Measurements from ENCODE around the gene SNX2. TPM values are rescaled to one million over a fixed set of nuclear protein-coding genes. Genes with fewer than 3 reads are reported as not detected.
A peak's percentile ranks its signal among the peaks of the same experiment; 100 is the strongest.

Gene SNX2
- total and polyA plus RNA-seq, 12 donors, result 15.1 to 48.5 (median 35.2) TPM

DNA sequence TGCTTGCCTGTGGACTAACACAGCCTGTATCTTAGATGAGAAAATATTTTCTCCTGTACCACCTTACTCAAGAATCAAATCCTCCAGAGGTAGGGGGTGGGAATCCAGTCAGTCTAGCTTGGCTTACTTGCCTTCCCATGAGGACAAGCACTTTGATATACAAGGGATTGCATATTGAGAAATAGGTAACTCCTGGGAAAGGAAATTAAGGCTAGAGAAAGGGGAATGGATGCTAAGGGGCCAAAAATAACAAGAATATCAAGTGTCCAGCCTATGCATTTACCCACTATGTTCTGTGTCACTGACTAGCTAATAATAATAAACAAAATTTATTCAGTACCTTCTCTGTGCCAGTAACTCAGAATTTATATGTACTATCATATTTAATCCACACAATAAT is 21.4 kb upstream of the SNX2 start:
- Histone ChIP-seq H3K4me3 (no peak overlapping the region), H3K36me3 (no peaks in the 10 kb centered on the region), H3K4me1 (peaks cover 0 to 16% (median 0%) of the 10 kb centered on the region in 9 donors), H3K27me3 (peaks cover 0 to 12% (median 0%) of the 10 kb centered on the region in 7 donors), H3K9me3 (no peaks in the 10 kb centered on the region), H3K27ac (no peak overlapping the region)
- no peak for DNase-seq
- TF ChIP-seq, protein P1, sequence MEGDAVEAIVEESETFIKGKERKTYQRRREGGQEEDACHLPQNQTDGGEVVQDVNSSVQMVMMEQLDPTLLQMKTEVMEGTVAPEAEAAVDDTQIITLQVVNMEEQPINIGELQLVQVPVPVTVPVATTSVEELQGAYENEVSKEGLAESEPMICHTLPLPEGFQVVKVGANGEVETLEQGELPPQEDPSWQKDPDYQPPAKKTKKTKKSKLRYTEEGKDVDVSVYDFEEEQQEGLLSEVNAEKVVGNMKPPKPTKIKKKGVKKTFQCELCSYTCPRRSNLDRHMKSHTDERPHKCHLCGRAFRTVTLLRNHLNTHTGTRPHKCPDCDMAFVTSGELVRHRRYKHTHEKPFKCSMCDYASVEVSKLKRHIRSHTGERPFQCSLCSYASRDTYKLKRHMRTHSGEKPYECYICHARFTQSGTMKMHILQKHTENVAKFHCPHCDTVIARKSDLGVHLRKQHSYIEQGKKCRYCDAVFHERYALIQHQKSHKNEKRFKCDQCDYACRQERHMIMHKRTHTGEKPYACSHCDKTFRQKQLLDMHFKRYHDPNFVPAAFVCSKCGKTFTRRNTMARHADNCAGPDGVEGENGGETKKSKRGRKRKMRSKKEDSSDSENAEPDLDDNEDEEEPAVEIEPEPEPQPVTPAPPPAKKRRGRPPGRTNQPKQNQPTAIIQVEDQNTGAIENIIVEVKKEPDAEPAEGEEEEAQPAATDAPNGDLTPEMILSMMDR (IDR thresholded peaks at IDR 0.05), result no peak
- intact Hi-C loops (cut with DNase I), result no loop called here
- no peak for ATAC-seq

DNA sequence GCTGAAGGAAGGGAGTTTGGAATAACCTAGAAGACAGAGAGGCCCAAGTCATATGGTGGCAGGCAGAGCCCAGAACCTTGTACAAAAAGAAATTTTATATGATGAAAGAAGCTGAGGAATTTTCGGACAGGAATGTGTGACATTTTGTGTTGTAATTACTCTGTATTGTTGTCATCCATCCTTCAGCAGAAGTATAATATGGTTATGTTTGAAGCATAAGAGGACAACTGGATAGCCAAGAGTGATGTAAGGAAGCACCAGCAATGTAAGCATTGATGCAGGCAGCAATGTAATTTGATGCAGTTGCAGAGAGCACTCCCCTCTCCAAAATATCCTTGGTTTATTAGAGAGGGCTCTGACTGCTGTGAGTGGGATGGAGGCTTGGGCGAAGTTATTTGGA is 19.1 kb upstream of the SNX2 start:
- Histone ChIP-seq H3K4me3 (no peak overlapping the region), H3K27ac (peak overlapping the region in 1 of 10 donors; percentile 51), H3K9me3 (no peaks in the 10 kb centered on the region), H3K36me3 (no peaks in the 10 kb centered on the region), H3K27me3 (peaks cover 0 to 12% (median 0%) of the 10 kb centered on the region in 7 donors), H3K4me1 (peaks cover 0 to 16% (median 0%) of the 10 kb centered on the region in 9 donors)
- no peak for DNase-seq
- intact Hi-C loops (cut with DNase I), result no loop called here
- TF ChIP-seq, protein P1 (IDR thresholded peaks at IDR 0.05), result no peak
- WGBS, 2 donors, result 83 to 88% methylated on average over 2 of the region's 2 CpGs
- ATAC-seq, result no peak

DNA sequence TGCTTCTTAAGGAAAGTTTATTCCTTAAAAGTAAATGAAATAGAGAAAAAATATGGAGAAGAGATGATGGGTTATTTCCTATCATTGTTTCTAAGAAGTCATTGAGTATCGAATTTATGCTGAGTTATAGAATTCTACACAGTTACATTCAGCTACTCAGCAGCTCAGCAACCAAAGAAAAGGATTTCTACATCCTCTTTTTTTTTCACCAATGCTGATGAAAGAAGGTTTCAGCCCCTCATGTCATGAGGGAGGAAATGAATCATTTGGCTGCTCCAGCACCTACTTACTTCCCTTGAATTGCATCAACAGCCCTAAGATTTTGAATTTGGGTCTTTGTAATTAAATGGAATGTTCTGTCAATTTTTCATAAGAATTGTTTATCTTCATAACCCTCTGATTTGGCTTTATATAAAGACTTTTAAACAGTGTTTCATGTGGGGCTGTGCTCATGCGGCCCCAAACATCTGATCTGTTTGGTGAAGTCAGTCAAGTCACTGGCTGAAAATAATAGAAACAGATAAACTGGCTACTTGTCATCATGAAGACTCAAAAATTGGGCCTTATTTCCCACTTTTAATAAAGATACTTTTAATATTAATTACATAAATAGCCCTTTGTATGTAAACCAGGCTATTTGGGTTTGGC is 18.5 kb upstream of the SNX2 start:
- WGBS, 2 donors, result 60 to 69% methylated on average over 2 of the region's 2 CpGs

GRCh38 chr5:122757285-122757684 is 17.6 kb upstream of the SNX2 start:
- no peak for ATAC-seq
- peaks cover 0 to 7% (median 0%) of the 10 kb centered on the region in 7 donors for H3K27me3 ChIP-seq

More for the DNA sequence above, 18.5 kb upstream of the SNX2 start:
- no peaks in the 10 kb centered on the region for H3K9me3 ChIP-seq
- TF ChIP-seq, protein P1 (IDR thresholded peaks at IDR 0.05), result no peak
- no peaks in the 10 kb centered on the region for H3K36me3 ChIP-seq
- peaks cover 0 to 10% (median 0%) of the 10 kb centered on the region in 7 donors for H3K27me3 ChIP-seq
- no peak overlapping the region for H3K4me3 ChIP-seq
- intact Hi-C loops (cut with DNase I), result no loop called here
- peak overlapping the region in 2 of 10 donors; percentile 9 to 63 for H3K27ac ChIP-seq
- ATAC-seq, result peak in 6 of 8 donors; percentile 44 to 75 (median 72)
- peaks cover 0 to 16% (median 0%) of the 10 kb centered on the region in 9 donors for H3K4me1 ChIP-seq
- DNase-seq, result no peak

More at GRCh38 chr5:122757285-122757684, 17.6 kb upstream of the SNX2 start:
- no peaks in the 10 kb centered on the region for H3K9me3 ChIP-seq
- 94 to 96% methylated on average over 4 of the region's 4 CpGs for WGBS, 2 donors
- TF ChIP-seq, protein P1 (IDR thresholded peaks at IDR 0.05), result no peak
- peaks cover 0 to 16% (median 0%) of the 10 kb centered on the region in 9 donors for H3K4me1 ChIP-seq
- no peak overlapping the region for H3K4me3 ChIP-seq
- no peak for DNase-seq
- no peaks in the 10 kb centered on the region for H3K36me3 ChIP-seq
- intact Hi-C loops (cut with DNase I), result no loop called here
- H3K27ac ChIP-seq, result peak overlapping the region in 1 of 10 donors; percentile 63
